Gastrocnemius medialis (tissue), 4 donors: ENCODE measurements around the gene SCD. TPM values are rescaled to one million over a fixed set of nuclear protein-coding genes. Genes with fewer than 3 reads are reported as not detected.

ENCODE experiments used
- ATAC-seq, 2 donors: fragments of 150-250 bp; one replicate each; pipeline ENCODE4 v1.9.1; 2016
- DNase-seq, 2 donors: peaks; one replicate each; pipeline ENCODE4 v3.0.0-alpha.2; 2019
- H3K27ac ChIP-seq, 4 donors: fragments of 200-600 bp; sonication (generic); 1 replicate in 1 of 4; 2 replicates in 3 of 4; pipeline ENCODE4 v1.5.1; 2016 to 2018; ENCODE audit warnings: mild to moderate bottlenecking in 2 of 4, moderate library complexity in 1 of 4
- H3K27me3 ChIP-seq, 3 donors: fragments of 200-600 bp; sonication (generic) in 2 of 3; 1 replicate in 1 of 3; 2 replicates in 2 of 3; pipeline versions ENCODE4 v1.5.1 to v1.6.0; 2016 to 2019; ENCODE audit warnings: mild to moderate bottlenecking in 1 of 3, moderate library complexity in 1 of 3
- H3K36me3 ChIP-seq, 2 donors: fragments of 200-600 bp; sonication (generic) in 1 of 2; one replicate each; pipeline ENCODE4 v1.5.1; 2017 to 2018
- H3K4me1 ChIP-seq, 2 donors: fragments of 200-600 bp; sonication (generic) in 1 of 2; one replicate each; pipeline ENCODE4 v1.5.1; 2016 to 2017; ENCODE audit warnings: mild to moderate bottlenecking in 2 of 2
- H3K4me3 ChIP-seq, 4 donors: fragments of 200-600 bp; sonication (generic) in 3 of 4; 1 replicate in 1 of 4; 2 replicates in 3 of 4; pipeline ENCODE4 v1.5.1; 2016 to 2019; ENCODE audit warnings: mild to moderate bottlenecking in 2 of 4
- H3K9me3 ChIP-seq, 3 donors: fragments of 200-600 bp; sonication (generic) in 2 of 3; 1 replicate in 1 of 3; 2 replicates in 2 of 3; pipeline ENCODE4 v1.5.1; 2016 to 2019
- CTCF ChIP-seq, 5 experiments: fragments of 450-650 bp in 3 of 5; fragments of 200-600 bp in 2 of 5; sonication (generic) in 2 of 5; IDR thresholded peaks in 4 of 5; conservative IDR thresholded peaks in 1 of 5; 1 replicate in 4 of 5; 2 replicates in 1 of 5; pipeline ENCODE4 v1.5.1; 2016 to 2019; ENCODE audit warnings: antibody characterized with exemption in 5 of 5, mild to moderate bottlenecking in 3 of 5, moderate library complexity in 3 of 5
- POLR2A ChIP-seq, 2 donors: fragments of 450-650 bp; IDR thresholded peaks; one replicate each; pipeline ENCODE4 v1.6.1; 2017; ENCODE audit warnings: antibody characterized with exemption in 2 of 2, mild to moderate bottlenecking in 2 of 2, moderate library complexity in 2 of 2
- in situ Hi-C, 4 donors: fragments of 200-750 bp; cut with MboI; loops; one replicate each; pipeline versions ENCODE4 v1.15.0 to v1.8.0; 2017; ENCODE audit warnings: low sequenced_read_pairs in 4 of 4
- intact Hi-C: fragments of 100-400 bp; cut with DNase I; formaldehyde crosslinking; loops from one replicate; pipeline ENCODE4 v1.15.1; 2023; ENCODE audit warnings: low total_unique reads
- total RNA-seq, 4 donors: library from RNA; depleted of rRNA; stranded (reverse); fragments of >200 nt; gene quantifications; one replicate each; pipeline versions ENCODE4 v1.1.0 to v1.2.3, GENCODE V29; 2016

SCD gene
- total RNA-seq, 4 donors from 2014 or later, result 1.1 to 1.9 (median 1.6) TPM

- DNase-seq, result no peak
- H3K9me3 ChIP-seq, result no peaks in the 10 kb centered on the region
- peak overlapping the region in 1 of 4 donors; percentile 53 for H3K27ac ChIP-seq
- in situ Hi-C loops, result loop anchor here in 3 of 4 donors (10.0 to 25.0 kb wide), 2 partner anchors 165 to 167 kb away; partner anchors contain the start of gene SEC31B (in 3 of the 3)
- peaks cover 31 to 33% of the 10 kb centered on the region in 2 donors for H3K4me1 ChIP-seq
- H3K4me3 ChIP-seq, result peak overlapping the region; percentile 60 to 85 (median 65)
- intact Hi-C loops, result no loop called here
- no peaks in the 10 kb centered on the region for H3K36me3 ChIP-seq
- no peak for TF ChIP-seq CTCF (IDR thresholded peaks at IDR 0.05 in 4 of 5, conservative IDR thresholded peaks at IDR 0.05 in 1 of 5)
- no peak for TF ChIP-seq POLR2A (IDR thresholded peaks at IDR 0.05)
- no peak for ATAC-seq
- peaks cover 36 to 47% (median 36%) of the 10 kb centered on the region in 3 donors for H3K27me3 ChIP-seq
Measured at GRCh38 chr10:100347568-100348195, 649 bp downstream of the SCD start.

- Histone ChIP-seq H3K4me3 (no peak overlapping the region), H3K4me1 (peaks cover 28 to 31% of the 10 kb centered on the region in 2 donors), H3K9me3 (no peaks in the 10 kb centered on the region), H3K36me3 (no peaks in the 10 kb centered on the region), H3K27ac (no peak overlapping the region), H3K27me3 (peaks cover 36 to 47% (median 36%) of the 10 kb centered on the region in 3 donors)
- in situ Hi-C loops, result loop anchor here in 3 of 4 donors (10.0 to 25.0 kb wide), 2 partner anchors 164 to 166 kb away; partner anchors contain the start of gene SEC31B (in 3 of the 3)
- DNase-seq, result no peak
- TF ChIP-seq POLR2A (IDR thresholded peaks at IDR 0.05) (no peak), CTCF (IDR thresholded peaks at IDR 0.05 in 4 of 5, conservative IDR thresholded peaks at IDR 0.05 in 1 of 5) (no peak)
- intact Hi-C loops, result no loop called here
- ATAC-seq, result no peak
Measured at GRCh38 chr10:100348389-100348927, 1.4 kb downstream of the SCD start.

- Histone ChIP-seq H3K9me3 (no peaks in the 10 kb centered on the region), H3K27ac (no peak overlapping the region), H3K27me3 (peaks cover 36 to 47% (median 36%) of the 10 kb centered on the region in 3 donors), H3K4me3 (no peak overlapping the region), H3K36me3 (no peaks in the 10 kb centered on the region), H3K4me1 (peaks cover 25 to 29% of the 10 kb centered on the region in 2 donors)
- in situ Hi-C loops, result loop anchor here in 3 of 4 donors (10.0 to 25.0 kb wide), 2 partner anchors 163 to 166 kb away; partner anchors contain the start of gene SEC31B (in 3 of the 3)
- TF ChIP-seq POLR2A (IDR thresholded peaks at IDR 0.05) (no peak), CTCF (IDR thresholded peaks at IDR 0.05 in 4 of 5, conservative IDR thresholded peaks at IDR 0.05 in 1 of 5) (no peak)
- intact Hi-C loops, result no loop called here
- DNase-seq (no peak), ATAC-seq (no peak)
Measured at GRCh38 chr10:100349087-100349486, 2.1 kb downstream of the SCD start.

DNA sequence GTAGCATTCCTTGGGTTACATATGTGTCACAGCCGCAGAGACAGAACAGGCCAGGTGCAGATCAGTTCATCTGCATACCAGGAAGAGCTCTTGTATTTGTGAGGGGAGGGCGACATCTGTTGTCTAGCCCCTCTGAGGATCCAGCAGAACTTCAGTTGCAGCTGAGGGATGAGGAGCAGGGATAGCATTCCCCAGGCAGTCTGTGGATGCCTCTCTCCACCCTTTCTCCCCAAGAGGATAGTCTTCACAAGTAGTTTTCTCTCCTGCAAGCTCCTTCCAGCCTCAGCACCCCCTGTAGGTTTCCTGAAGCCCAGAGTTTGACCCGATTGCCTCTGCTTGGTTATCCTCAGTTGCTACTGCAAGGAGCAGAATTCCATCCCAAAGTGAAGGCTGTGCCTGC is 2.6 kb downstream of the SCD start:
- no peaks in the 10 kb centered on the region for H3K36me3 ChIP-seq
- peaks cover 23 to 25% of the 10 kb centered on the region in 2 donors for H3K4me1 ChIP-seq
- H3K4me3 ChIP-seq, result no peak overlapping the region
- no peak overlapping the region for H3K27ac ChIP-seq
- DNase-seq (no peak), ATAC-seq (no peak)
- H3K27me3 ChIP-seq, result peaks cover 36 to 47% (median 36%) of the 10 kb centered on the region in 3 donors
- intact Hi-C loops, result no loop called here
- H3K9me3 ChIP-seq, result no peaks in the 10 kb centered on the region
- no peak for TF ChIP-seq CTCF (IDR thresholded peaks at IDR 0.05 in 4 of 5, conservative IDR thresholded peaks at IDR 0.05 in 1 of 5)
- no peak for TF ChIP-seq POLR2A (IDR thresholded peaks at IDR 0.05)
- in situ Hi-C loops, result loop anchor here in 3 of 4 donors (10.0 to 25.0 kb wide), 2 partner anchors 163 to 165 kb away; partner anchors contain the start of gene SEC31B (in 3 of the 3)
